Trophoblast cell (in vitro differentiated cells and primary cell): Measurements from ENCODE around the gene ARMC5.
A peak's percentile ranks its signal among the peaks of the same experiment; 100 is the strongest.

Experiments used
- DNase-seq, 2 donors: peaks; one replicate each; pipeline ENCODE4 v3.0.0-alpha.2; 2016
- H2AFZ ChIP-seq: 2 replicates; pipeline ENCODE4 v1.6.1; 2013; ENCODE audit warnings: low read length, moderate library complexity, mild to moderate bottlenecking; ENCODE audit not compliant: insufficient read depth, poor library complexity
- H2AK5ac ChIP-seq: 2 replicates; pipeline ENCODE4 v1.6.1; 2013; ENCODE audit warnings: mild to moderate bottlenecking, low read length
- H2BK120ac ChIP-seq: 2 replicates; pipeline ENCODE4 v1.6.1; 2013; ENCODE audit warnings: low read length, mild to moderate bottlenecking, moderate library complexity; ENCODE audit not compliant: insufficient read depth, poor library complexity
- H2BK12ac ChIP-seq: 2 replicates; pipeline ENCODE4 v1.6.1; 2013; ENCODE audit warnings: mild to moderate bottlenecking, low read length, moderate library complexity
- H2BK5ac ChIP-seq: 2 replicates; pipeline ENCODE4 v1.6.1; 2013; ENCODE audit warnings: low read length, low read depth, moderate library complexity, mild to moderate bottlenecking; ENCODE audit not compliant: poor library complexity
- H3K14ac ChIP-seq: 2 replicates; pipeline ENCODE4 v1.6.1; 2013; ENCODE audit warnings: mild to moderate bottlenecking, low read length
- H3K18ac ChIP-seq: 2 replicates; pipeline ENCODE4 v1.6.1; 2013; ENCODE audit warnings: mild to moderate bottlenecking, low read length
- H3K23ac ChIP-seq: 2 replicates; pipeline ENCODE4 v1.6.1; 2013; ENCODE audit warnings: low read length
- H3K27ac ChIP-seq: 2 replicates; pipeline ENCODE4 v1.5.1; 2013; ENCODE audit warnings: low read depth, mild to moderate bottlenecking, inconsistent platforms, low read length, moderate library complexity
- H3K27me3 ChIP-seq: 2 replicates; pipeline ENCODE4 v1.6.1; 2013; ENCODE audit warnings: inconsistent platforms, mild to moderate bottlenecking, low read length, moderate library complexity; ENCODE audit not compliant: insufficient read depth
- H3K36me3 ChIP-seq, 2 experiments: 1 replicate in 1 of 2; 2 replicates in 1 of 2; pipeline ENCODE4 v1.6.1; 2013; ENCODE audit warnings: low read length in 2 of 2, mild to moderate bottlenecking in 2 of 2, moderate library complexity in 1 of 2; ENCODE audit not compliant: insufficient read depth in 2 of 2, control insufficient read depth in 1 of 2
- H3K4ac ChIP-seq: 2 replicates; pipeline ENCODE4 v1.6.1; 2013; ENCODE audit warnings: low read depth, mild to moderate bottlenecking, low read length, moderate library complexity
- H3K4me1 ChIP-seq, 2 experiments: 1 replicate in 1 of 2; 2 replicates in 1 of 2; pipeline ENCODE4 v1.6.1; 2013; ENCODE audit warnings: low read length in 2 of 2, mild to moderate bottlenecking in 2 of 2, moderate library complexity in 1 of 2; ENCODE audit not compliant: insufficient read depth in 2 of 2, control insufficient read depth in 1 of 2
- H3K4me2 ChIP-seq: 2 replicates; pipeline ENCODE4 v1.6.1; 2013; ENCODE audit warnings: inconsistent platforms, mild to moderate bottlenecking, low read length, moderate library complexity
- H3K4me3 ChIP-seq: 2 replicates; pipeline ENCODE4 v1.5.1; 2013; ENCODE audit warnings: mild to moderate bottlenecking, low read depth, low read length, inconsistent platforms
- H3K79me1 ChIP-seq: one replicate; pipeline ENCODE4 v1.6.1; 2013; ENCODE audit warnings: low read length
- H3K79me2 ChIP-seq: 2 replicates; pipeline ENCODE4 v1.6.1; 2013; ENCODE audit warnings: low read length, mild to moderate bottlenecking; ENCODE audit not compliant: control insufficient read depth, insufficient read depth, poor library complexity
- H3K9ac ChIP-seq: 2 replicates; pipeline ENCODE4 v1.6.1; 2013; ENCODE audit warnings: mild to moderate bottlenecking, low read length
- H3K9me3 ChIP-seq: 2 replicates; pipeline ENCODE4 v1.6.1; 2013; ENCODE audit warnings: low read depth, mild to moderate bottlenecking, control low read depth, inconsistent platforms, low read length; ENCODE audit not compliant: insufficient read depth
- H4K12ac ChIP-seq: 2 replicates; pipeline ENCODE4 v1.6.1; 2013; ENCODE audit warnings: low read depth, mild to moderate bottlenecking, low read length, moderate library complexity
- H4K8ac ChIP-seq: 2 replicates; pipeline ENCODE4 v1.6.1; 2013; ENCODE audit warnings: low read depth, mild to moderate bottlenecking, low read length, moderate library complexity
- H4K91ac ChIP-seq: one replicate; pipeline ENCODE4 v1.6.1; 2013; ENCODE audit warnings: low read depth, mild to moderate bottlenecking, low read length, moderate library complexity
- WGBS: extraction: QIAGEN DNeasy Blood & Tissue Kit; methylation state at CpG from one replicate; pipeline ENCODE4 v1.1.7; 2013; ENCODE audit warnings: missing lambda C conversion rate; ENCODE audit not compliant: insufficient read length, insufficient coverage; ENCODE audit errors: extremely low coverage; 5-methylcytosine and 5-hydroxymethylcytosine counted together

Gene ARMC5

GRCh38 chr16:31475946-31476302, 16.6 kb downstream of the ARMC5 start:
- no peak overlapping the region for H3K23ac ChIP-seq
- no peak overlapping the region for H2BK5ac ChIP-seq
- H4K8ac ChIP-seq: no peak overlapping the region
- H2BK120ac ChIP-seq: no peak overlapping the region
- H3K4me2 ChIP-seq: no peak overlapping the region
- peaks cover 20 to 22% of the 10 kb centered on the region in 2 experiments for H3K36me3 ChIP-seq
- no peak overlapping the region for H3K9ac ChIP-seq
- no peak overlapping the region for H3K4ac ChIP-seq
- H2AK5ac ChIP-seq: no peak overlapping the region
- peaks cover 17% of the 10 kb centered on the region for H3K79me1 ChIP-seq
- DNase-seq: no peak
- H3K9me3 ChIP-seq: peaks cover 5% of the 10 kb centered on the region
- no peak overlapping the region for H2BK12ac ChIP-seq
- no CpG with 5 or more reads among the region's 26 CpGs for WGBS
- peaks cover 17 to 20% of the 10 kb centered on the region in 2 experiments for H3K4me1 ChIP-seq
- no peak overlapping the region for H3K4me3 ChIP-seq
- H3K18ac ChIP-seq: no peak overlapping the region
- H4K12ac ChIP-seq: no peak overlapping the region
- H3K27ac ChIP-seq: no peak overlapping the region
- H4K91ac ChIP-seq: no peak overlapping the region
- peaks cover 12% of the 10 kb centered on the region for H3K79me2 ChIP-seq
- no peak overlapping the region for H2AFZ ChIP-seq
- peaks cover 10% of the 10 kb centered on the region for H3K27me3 ChIP-seq
- no peak overlapping the region for H3K14ac ChIP-seq

GRCh38 chr16:31476303-31477219, 17.3 kb downstream of the ARMC5 start:
- Histone ChIP-seq H3K4ac (no peak overlapping the region), H2BK120ac (no peak overlapping the region), H2AFZ (peak overlapping the region; percentile 28), H3K4me2 (peak overlapping the region; percentile 81), H3K9ac (no peak overlapping the region), H2BK5ac (no peak overlapping the region), H3K79me2 (peaks cover 10% of the 10 kb centered on the region), H3K23ac (no peak overlapping the region), H4K91ac (no peak overlapping the region), H3K4me1 (peaks cover 15% of the 10 kb centered on the region in 2 experiments), H3K9me3 (peaks cover 5% of the 10 kb centered on the region), H3K79me1 (peaks cover 12% of the 10 kb centered on the region), H3K27ac (no peak overlapping the region), H2BK12ac (no peak overlapping the region), H3K14ac (no peak overlapping the region), H4K8ac (peak overlapping the region; percentile 70), H3K27me3 (peaks cover 10% of the 10 kb centered on the region), H2AK5ac (no peak overlapping the region), H3K18ac (peak overlapping the region; percentile 20), H3K4me3 (peak overlapping the region; percentile 58), H4K12ac (no peak overlapping the region), H3K36me3 (peaks cover 20 to 22% of the 10 kb centered on the region in 2 experiments)
- peak; percentile 44 to 64 for DNase-seq
- no CpG with 5 or more reads among the region's 68 CpGs for WGBS

DNA sequence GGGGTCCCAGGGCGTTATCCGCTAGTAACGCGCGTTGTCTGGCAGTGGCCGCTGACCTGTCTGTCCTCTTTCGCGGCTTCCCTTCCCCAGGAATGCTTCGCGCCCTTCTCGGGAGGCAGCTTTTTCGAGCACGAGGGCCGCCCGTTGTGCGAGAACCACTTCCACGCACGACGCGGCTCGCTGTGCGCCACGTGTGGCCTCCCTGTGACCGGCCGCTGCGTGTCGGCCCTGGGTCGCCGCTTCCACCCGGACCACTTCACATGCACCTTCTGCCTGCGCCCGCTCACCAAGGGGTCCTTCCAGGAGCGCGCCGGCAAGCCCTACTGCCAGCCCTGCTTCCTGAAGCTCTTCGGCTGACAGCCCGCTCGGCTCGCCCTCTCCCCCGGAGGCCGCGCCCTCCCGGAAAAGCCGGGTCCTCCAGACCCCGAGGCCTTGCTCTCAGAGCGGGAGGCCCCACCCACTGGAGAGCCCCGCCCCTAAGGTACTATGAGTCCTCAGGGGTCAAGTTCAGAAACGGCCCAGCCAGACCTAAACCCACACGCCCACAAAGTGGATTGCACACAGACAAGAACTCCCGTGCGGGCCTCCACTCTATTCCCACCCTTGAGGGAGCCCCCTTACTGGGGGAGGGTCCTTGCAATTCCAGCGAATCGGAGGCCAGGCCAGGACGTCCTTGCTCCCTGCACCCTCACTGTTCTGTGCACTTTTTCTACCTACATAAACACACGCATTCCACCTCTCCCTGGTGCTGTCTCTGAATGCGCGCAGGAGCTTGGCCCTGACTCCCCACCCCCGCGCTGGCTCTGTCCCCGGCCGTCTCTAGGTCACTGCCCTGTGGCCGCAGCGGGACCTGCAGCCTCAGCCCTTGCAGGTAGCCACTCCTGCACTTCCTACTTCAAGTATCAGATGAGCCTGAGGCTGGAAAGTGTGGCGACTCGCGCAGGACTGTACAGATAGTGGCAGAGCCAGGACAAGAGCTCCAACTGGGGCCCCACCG, 18.2 kb downstream of the ARMC5 start:
- peak overlapping the region; percentile 58 for H3K4me3 ChIP-seq
- H3K79me1 ChIP-seq: peaks cover 4% of the 10 kb centered on the region
- H2BK120ac ChIP-seq: no peak overlapping the region
- H3K4ac ChIP-seq: peak overlapping the region; percentile 24
- no peak overlapping the region for H4K91ac ChIP-seq
- no peak overlapping the region for H4K12ac ChIP-seq
- H4K8ac ChIP-seq: peak overlapping the region; percentile 70
- no peak overlapping the region for H2AK5ac ChIP-seq
- H3K9ac ChIP-seq: peak overlapping the region; percentile 34
- peaks cover 12% of the 10 kb centered on the region for H3K27me3 ChIP-seq
- WGBS: no CpG with 5 or more reads among the region's 67 CpGs
- H3K23ac ChIP-seq: no peak overlapping the region
- peaks cover 2% of the 10 kb centered on the region for H3K79me2 ChIP-seq
- H2BK5ac ChIP-seq: no peak overlapping the region
- H2AFZ ChIP-seq: peak overlapping the region; percentile 24
- peaks cover 14% of the 10 kb centered on the region in 2 experiments for H3K4me1 ChIP-seq
- no peak overlapping the region for H3K27ac ChIP-seq
- H3K9me3 ChIP-seq: peaks cover 5% of the 10 kb centered on the region
- H2BK12ac ChIP-seq: no peak overlapping the region
- peaks cover 20 to 22% of the 10 kb centered on the region in 2 experiments for H3K36me3 ChIP-seq
- H3K18ac ChIP-seq: peak overlapping the region; percentile 83
- H3K4me2 ChIP-seq: peak overlapping the region; percentile 81
- peak overlapping the region; percentile 66 for H3K14ac ChIP-seq
- DNase-seq: peak; percentile 91 to 93

- Histone ChIP-seq H3K79me2 (peaks cover 2% of the 10 kb centered on the region), H2AFZ (no peak overlapping the region)
Observed at GRCh38 chr16:31478956-31479355, 19.7 kb downstream of the ARMC5 start.

More at GRCh38 chr16:31478956-31479355, 19.7 kb downstream of the ARMC5 start:
- no peak overlapping the region for H3K4ac ChIP-seq
- no peak overlapping the region for H4K12ac ChIP-seq
- H2AK5ac ChIP-seq: no peak overlapping the region
- no peak overlapping the region for H3K4me3 ChIP-seq
- no peak overlapping the region for H2BK12ac ChIP-seq
- H3K23ac ChIP-seq: no peak overlapping the region
- H2BK5ac ChIP-seq: no peak overlapping the region
- peaks cover 11 to 14% of the 10 kb centered on the region in 2 experiments for H3K4me1 ChIP-seq
- H3K14ac ChIP-seq: no peak overlapping the region
- H2BK120ac ChIP-seq: no peak overlapping the region
- H3K18ac ChIP-seq: no peak overlapping the region
- no peak overlapping the region for H4K8ac ChIP-seq
- H4K91ac ChIP-seq: no peak overlapping the region
- peaks cover 14 to 20% of the 10 kb centered on the region in 2 experiments for H3K36me3 ChIP-seq
- peaks cover 3% of the 10 kb centered on the region for H3K79me1 ChIP-seq
- WGBS: no CpG with 5 or more reads among the region's 3 CpGs
- no peak overlapping the region for H3K9ac ChIP-seq
- H3K9me3 ChIP-seq: peaks cover 2% of the 10 kb centered on the region
- DNase-seq: peak; percentile 57 to 64
- H3K4me2 ChIP-seq: no peak overlapping the region
- H3K27me3 ChIP-seq: peaks cover 12% of the 10 kb centered on the region
- no peak overlapping the region for H3K27ac ChIP-seq
